OCI-LY1 (cell line): Measurements from ENCODE around the gene ESF1.

Experiments used
- EZH2 ChIP-seq: fragments of 200-600 bp; sonication (generic), shearing (Covaris generic); IDR thresholded peaks from 2 replicates; pipeline ENCODE4 v1.8.0; 2017; ENCODE audit warnings: borderline replicate concordance, mixed run types, mild to moderate bottlenecking, antibody characterized with exemption, low read length, moderate library complexity, mixed read lengths
- TF ChIP-seq, protein P1 (sequence below): fragments of 200-600 bp; sonication (generic), shearing (Covaris generic); IDR thresholded peaks from 2 replicates; pipeline ENCODE4 v1.5.1; 2017; ENCODE audit warnings: mild to moderate bottlenecking, antibody characterized with exemption, low read length, moderate library complexity, mixed read lengths

DNA sequence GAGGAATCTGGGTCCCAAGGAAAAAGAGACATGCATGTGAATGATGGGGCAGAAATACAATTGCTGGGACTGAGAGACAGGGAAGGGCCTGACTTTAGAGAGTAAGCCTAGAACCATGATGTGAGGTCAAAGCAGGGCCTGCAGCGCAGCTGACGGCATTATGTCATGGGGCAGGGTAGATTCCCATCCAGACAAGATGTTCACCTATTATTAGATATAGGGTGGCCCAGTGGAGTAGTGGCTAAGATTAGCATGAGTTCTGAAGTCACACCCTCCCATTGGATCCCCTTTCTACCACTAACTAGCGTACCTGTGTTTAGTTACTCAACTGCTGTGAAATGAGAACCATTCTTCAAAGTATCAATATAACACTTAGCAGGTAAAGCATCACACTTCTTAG, 39.7 kb upstream of the ESF1 start:
- TF ChIP-seq, protein P1, sequence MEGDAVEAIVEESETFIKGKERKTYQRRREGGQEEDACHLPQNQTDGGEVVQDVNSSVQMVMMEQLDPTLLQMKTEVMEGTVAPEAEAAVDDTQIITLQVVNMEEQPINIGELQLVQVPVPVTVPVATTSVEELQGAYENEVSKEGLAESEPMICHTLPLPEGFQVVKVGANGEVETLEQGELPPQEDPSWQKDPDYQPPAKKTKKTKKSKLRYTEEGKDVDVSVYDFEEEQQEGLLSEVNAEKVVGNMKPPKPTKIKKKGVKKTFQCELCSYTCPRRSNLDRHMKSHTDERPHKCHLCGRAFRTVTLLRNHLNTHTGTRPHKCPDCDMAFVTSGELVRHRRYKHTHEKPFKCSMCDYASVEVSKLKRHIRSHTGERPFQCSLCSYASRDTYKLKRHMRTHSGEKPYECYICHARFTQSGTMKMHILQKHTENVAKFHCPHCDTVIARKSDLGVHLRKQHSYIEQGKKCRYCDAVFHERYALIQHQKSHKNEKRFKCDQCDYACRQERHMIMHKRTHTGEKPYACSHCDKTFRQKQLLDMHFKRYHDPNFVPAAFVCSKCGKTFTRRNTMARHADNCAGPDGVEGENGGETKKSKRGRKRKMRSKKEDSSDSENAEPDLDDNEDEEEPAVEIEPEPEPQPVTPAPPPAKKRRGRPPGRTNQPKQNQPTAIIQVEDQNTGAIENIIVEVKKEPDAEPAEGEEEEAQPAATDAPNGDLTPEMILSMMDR, result no peak
- no peak for TF ChIP-seq EZH2
